GM12892 (cell line): ENCODE measurements around the gene RUSC2.

Source experiments
- POLR2A ChIP-seq: IDR thresholded peaks from 2 replicates; pipeline ENCODE4 v1.6.1; 2011; ENCODE audit warnings: low read depth, low read length, control low read depth
- POLR2AphosphoS5 ChIP-seq: IDR thresholded peaks from 2 replicates; pipeline ENCODE4 v1.6.1; 2011; ENCODE audit warnings: low read depth, low read length, control low read depth
- TAF1 ChIP-seq: IDR thresholded peaks from 2 replicates; pipeline ENCODE4 v1.6.1; 2011; ENCODE audit warnings: low read depth, mild to moderate bottlenecking, control low read depth, low read length, borderline replicate concordance

DNA sequence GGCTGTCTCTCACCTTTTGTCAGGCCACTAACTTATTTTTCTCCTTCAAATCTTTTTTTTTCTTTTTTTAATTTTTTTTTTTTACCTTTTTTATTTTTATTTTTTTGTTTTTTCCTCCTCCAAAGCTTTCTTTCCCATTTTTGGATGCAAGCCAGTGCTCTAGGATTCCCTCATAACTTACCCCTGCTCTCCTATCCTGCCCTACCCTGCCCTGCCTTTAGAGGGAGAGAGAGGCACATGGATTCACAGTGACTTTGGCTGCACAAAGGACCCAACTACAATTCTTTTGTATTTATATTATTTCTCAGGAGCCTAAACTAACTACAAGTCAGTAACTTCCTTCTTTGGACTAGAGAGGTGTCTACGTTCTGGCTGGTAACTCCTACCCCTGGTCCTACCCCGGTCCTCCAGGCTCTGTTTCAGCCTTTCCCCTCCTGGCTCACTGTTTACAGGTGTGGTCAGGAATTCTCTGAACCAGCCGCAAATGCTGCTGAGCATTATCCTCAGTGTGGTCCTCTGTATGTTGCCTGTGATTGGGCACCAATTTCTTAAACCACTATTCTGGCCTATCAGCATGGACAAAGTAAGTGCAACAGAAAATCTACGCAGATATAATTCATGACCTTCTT is 8.4 kb upstream of the RUSC2 start:
- TF ChIP-seq POLR2A (no peak), POLR2AphosphoS5 (no peak), TAF1 (no peak)
